ENCODE data around the gene C11orf58. TPM values are rescaled to one million over a fixed set of nuclear protein-coding genes. Genes with fewer than 3 reads are reported as not detected.
A peak's percentile ranks its signal among the peaks of the same experiment; 100 is the strongest.

C11orf58 gene
- total RNA-seq, 2 experiments from 2014 or later: 114 to 133 TPM

DNA sequence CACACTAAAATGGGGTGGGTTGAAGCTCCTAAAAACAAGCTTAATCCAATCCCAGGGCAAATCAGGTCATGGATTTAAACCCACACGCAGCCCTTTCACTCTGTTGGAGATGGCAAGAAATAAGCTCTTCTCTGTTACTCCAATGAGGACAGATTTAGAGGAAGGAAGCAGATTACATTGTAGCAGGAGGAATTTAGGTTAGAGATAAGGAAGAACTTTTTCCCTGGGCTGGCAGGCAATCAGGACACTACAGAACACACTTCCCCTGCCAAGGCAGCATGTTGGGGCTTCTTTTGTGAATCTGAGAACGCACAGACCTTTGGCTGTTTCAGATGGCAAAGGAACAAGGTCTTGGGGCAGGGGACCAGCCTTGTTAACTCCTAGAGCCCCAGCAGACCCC is 46.2 kb downstream of the C11orf58 start:
- Mint-ChIP-seq H3K4me1 (ENCODE audit: low read depth) (no peaks in the 10 kb centered on the region), H3K9me3 (no peaks in the 10 kb centered on the region), H3K4me3 (no peak overlapping the region), H3K27me3 (no peaks in the 10 kb centered on the region), H3K36me3 (ENCODE audit: low read depth) (no peaks in the 10 kb centered on the region), H3K27ac (no peak overlapping the region)
- DNase-seq (no peak), ATAC-seq (no peak)
- TF ChIP-seq CTCF (IDR thresholded peaks at IDR 0.05): no peak
- ChIA-PET POLR2A (interaction anchor here (1.0 kb wide), 1 partner anchor 157 kb away, joined by 3 read pairs; no protein-coding TSS in a partner anchor), CTCF (interaction anchor here (0.8 to 9.0 kb wide), 23 partner anchors 9 to 743 kb away, joined by 3 to 60 read pairs (median 5); no protein-coding TSS in a partner anchor)
- intact Hi-C loops (cut with micrococcal nuclease): loop anchor here (5.0 kb wide), 1 partner anchor 278 kb away; no protein-coding TSS in a partner anchor

GRCh38 chr11:16785520-16786128 is 47.2 kb downstream of the C11orf58 start:
- Mint-ChIP-seq H3K36me3 (ENCODE audit: low read depth) (no peaks in the 10 kb centered on the region), H3K9me3 (no peaks in the 10 kb centered on the region), H3K4me3 (no peak overlapping the region), H3K27ac (no peak overlapping the region), H3K27me3 (no peaks in the 10 kb centered on the region), H3K4me1 (ENCODE audit: low read depth) (no peaks in the 10 kb centered on the region)
- intact Hi-C loops (cut with micrococcal nuclease): loop anchor here (5.0 kb wide), 1 partner anchor 277 kb away; no protein-coding TSS in a partner anchor
- DNase-seq: peak; percentile 73
- peak; percentile 72 for TF ChIP-seq CTCF (IDR thresholded peaks at IDR 0.05)
- ChIA-PET POLR2A (no interaction called here), CTCF (interaction anchor here (0.6 to 9.0 kb wide), 37 partner anchors 9 to 634 kb away, joined by 3 to 60 read pairs (median 4); no protein-coding TSS in a partner anchor)
- ATAC-seq: peak; percentile 89

- ChIA-PET CTCF (interaction anchor here (0.6 to 9.0 kb wide), 36 partner anchors 9 to 444 kb away, joined by 3 to 60 read pairs (median 4); no protein-coding TSS in a partner anchor), POLR2A (no interaction called here)
- no peak for DNase-seq
- H3K27ac Mint-ChIP-seq: no peak overlapping the region
- no peaks in the 10 kb centered on the region for H3K36me3 Mint-ChIP-seq (ENCODE audit: low read depth)
- H3K9me3 Mint-ChIP-seq: no peaks in the 10 kb centered on the region
- no peaks in the 10 kb centered on the region for H3K27me3 Mint-ChIP-seq
- no peak for TF ChIP-seq CTCF (IDR thresholded peaks at IDR 0.05)
- no peak overlapping the region for H3K4me3 Mint-ChIP-seq
- ATAC-seq: no peak
- intact Hi-C loops (cut with micrococcal nuclease): loop anchor here (5.0 kb wide), 1 partner anchor 276 kb away; no protein-coding TSS in a partner anchor
- peaks cover 1% of the 10 kb centered on the region for H3K4me1 Mint-ChIP-seq (ENCODE audit: low read depth)
Measured at GRCh38 chr11:16786131-16786530, 47.7 kb downstream of the C11orf58 start.

GRCh38 chr11:16787035-16787742 is 48.7 kb downstream of the C11orf58 start:
- no peak overlapping the region for H3K27ac Mint-ChIP-seq
- no peaks in the 10 kb centered on the region for H3K9me3 Mint-ChIP-seq
- H3K36me3 Mint-ChIP-seq (ENCODE audit: low read depth): no peaks in the 10 kb centered on the region
- ChIA-PET CTCF (interaction anchor here (0.6 to 9.0 kb wide), 21 partner anchors 8 to 443 kb away, joined by 3 to 60 read pairs (median 7); no protein-coding TSS in a partner anchor), POLR2A (no interaction called here)
- intact Hi-C loops (cut with micrococcal nuclease): loop anchor here (5.0 kb wide), 1 partner anchor 275 kb away; no protein-coding TSS in a partner anchor
- peaks cover 9% of the 10 kb centered on the region for H3K4me1 Mint-ChIP-seq (ENCODE audit: low read depth)
- no peak for TF ChIP-seq CTCF (IDR thresholded peaks at IDR 0.05)
- no peak overlapping the region for H3K4me3 Mint-ChIP-seq
- H3K27me3 Mint-ChIP-seq: no peaks in the 10 kb centered on the region
- no peak for DNase-seq
- no peak for ATAC-seq
